HUES6 (cell line): ENCODE data around the gene KCND2.
"Not testable (repeated sequence)": the region's sequence is repeated elsewhere in the genome, so short reads cannot be mapped to it uniquely, and the experiment has no call there.

Source experiments
- H3K27ac ChIP-seq: 2 replicates; pipeline ENCODE4 v1.7.0; 2013; ENCODE audit warnings: low read depth, mild to moderate bottlenecking, low read length, inconsistent platforms
- H3K27me3 ChIP-seq: 2 replicates; pipeline ENCODE4 v1.6.1; 2013; ENCODE audit warnings: low read length; ENCODE audit not compliant: control insufficient read depth, insufficient read depth
- H3K36me3 ChIP-seq: 2 replicates; pipeline ENCODE4 v1.6.1; 2013; ENCODE audit warnings: low read length; ENCODE audit not compliant: control insufficient read depth, insufficient read depth
- H3K4me1 ChIP-seq: 2 replicates; pipeline ENCODE4 v1.6.1; 2013; ENCODE audit warnings: low read length; ENCODE audit not compliant: control insufficient read depth, insufficient read depth
- H3K4me3 ChIP-seq: 2 replicates; pipeline ENCODE4 v1.5.1; 2013; ENCODE audit warnings: low read depth, low read length
- H3K9ac ChIP-seq: one replicate; pipeline ENCODE4 v1.6.1; 2013; ENCODE audit warnings: mild to moderate bottlenecking, low read length
- H3K9me3 ChIP-seq: 2 replicates; pipeline ENCODE4 v1.6.1; 2013; ENCODE audit warnings: low read depth, low read length; ENCODE audit not compliant: control insufficient read depth, insufficient read depth

KCND2 gene

GRCh38 chr7:120538335-120538734, 265.4 kb downstream of the KCND2 start:
- H3K36me3 ChIP-seq, result no peaks in the 10 kb centered on the region
- H3K9me3 ChIP-seq, result no peaks in the 10 kb centered on the region
- no peak overlapping the region for H3K9ac ChIP-seq
- no peak overlapping the region for H3K27ac ChIP-seq
- no peaks in the 10 kb centered on the region for H3K27me3 ChIP-seq
- H3K4me3 ChIP-seq, result no peak overlapping the region
- no peaks in the 10 kb centered on the region for H3K4me1 ChIP-seq

DNA sequence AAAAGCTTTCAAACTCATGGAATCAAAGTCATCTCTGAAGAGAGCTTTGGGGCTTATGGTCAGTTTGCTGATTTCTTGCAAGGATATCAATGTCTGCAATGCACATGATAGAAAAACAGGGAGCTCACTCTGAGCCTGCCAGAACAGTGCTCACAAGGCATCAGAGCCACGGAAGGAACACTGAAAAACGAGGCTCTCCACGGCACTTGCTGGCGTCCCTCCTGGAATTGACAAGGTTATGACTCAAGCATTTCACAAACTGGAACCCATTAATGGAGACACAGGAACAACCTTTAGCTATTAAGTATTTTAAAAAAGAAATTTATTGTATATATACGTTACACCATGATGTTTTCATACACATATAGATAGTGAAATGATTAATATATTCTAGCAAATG, 266.3 kb downstream of the KCND2 start:
- Histone ChIP-seq H3K27ac (no peak overlapping the region), H3K36me3 (no peaks in the 10 kb centered on the region), H3K4me3 (no peak overlapping the region), H3K4me1 (no peaks in the 10 kb centered on the region), H3K27me3 (no peaks in the 10 kb centered on the region), H3K9ac (no peak overlapping the region), H3K9me3 (no peaks in the 10 kb centered on the region)

GRCh38 chr7:120547605-120548004, 274.6 kb downstream of the KCND2 start:
- H3K36me3 ChIP-seq, result no peaks in the 10 kb centered on the region
- H3K4me3 ChIP-seq, result no peak overlapping the region
- H3K9ac ChIP-seq, result no peak overlapping the region
- H3K4me1 ChIP-seq, result peaks cover 30% of the 10 kb centered on the region
- no peaks in the 10 kb centered on the region for H3K9me3 ChIP-seq
- no peaks in the 10 kb centered on the region for H3K27me3 ChIP-seq
- H3K27ac ChIP-seq, result no peak overlapping the region

DNA sequence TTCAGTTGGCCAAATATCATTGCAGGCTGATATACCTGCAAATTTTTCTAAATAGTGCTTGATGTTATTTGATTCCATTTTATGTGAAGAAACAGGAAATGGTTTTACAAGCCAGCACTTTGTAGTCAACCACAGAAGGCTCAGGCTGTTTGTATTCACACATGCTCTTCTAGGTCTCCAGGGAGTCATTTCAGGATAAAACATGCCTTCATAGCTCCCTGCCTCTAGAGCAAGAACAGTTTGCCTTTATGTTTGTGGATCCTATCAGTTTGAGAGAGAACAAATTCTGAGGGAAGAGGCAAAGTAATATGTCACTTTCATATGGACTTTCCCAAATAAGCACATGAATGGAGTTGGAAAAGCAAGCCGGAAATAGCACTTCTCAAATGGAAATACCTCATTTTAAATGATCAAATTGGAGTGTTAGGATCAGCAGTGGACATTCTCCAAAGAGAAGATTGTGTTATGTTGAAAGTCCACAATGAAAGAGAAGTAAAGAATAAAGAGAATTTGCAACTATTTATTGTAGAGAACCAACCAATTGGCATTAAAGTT, 277.6 kb downstream of the KCND2 start:
- H3K9ac ChIP-seq, result no peak overlapping the region
- peak overlapping the region; percentile 64 for H3K27ac ChIP-seq
- peaks cover 30% of the 10 kb centered on the region for H3K4me1 ChIP-seq
- H3K9me3 ChIP-seq, result no peaks in the 10 kb centered on the region
- no peak overlapping the region for H3K4me3 ChIP-seq
- H3K36me3 ChIP-seq, result no peaks in the 10 kb centered on the region
- no peaks in the 10 kb centered on the region for H3K27me3 ChIP-seq

DNA sequence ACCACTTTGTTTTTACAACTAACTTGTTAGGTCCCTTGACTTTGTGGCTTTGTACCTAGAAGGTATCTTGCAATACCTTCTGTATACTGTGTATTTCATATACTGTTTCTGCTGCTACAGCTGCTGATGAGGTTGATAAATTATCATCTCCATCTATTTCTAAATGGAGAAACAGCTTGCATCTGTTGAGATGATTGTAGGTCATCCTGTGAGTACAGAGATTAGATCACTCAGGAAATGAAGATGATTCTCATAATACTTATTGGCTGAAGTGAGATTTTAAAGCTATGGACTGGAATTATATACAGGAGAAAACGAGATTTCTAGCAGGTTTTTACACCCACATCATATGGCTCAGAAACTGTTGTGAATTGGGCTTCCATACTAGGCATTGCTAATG, 280.5 kb downstream of the KCND2 start:
- peaks cover 30% of the 10 kb centered on the region for H3K4me1 ChIP-seq
- H3K27ac ChIP-seq, result no peak overlapping the region
- no peak overlapping the region for H3K4me3 ChIP-seq
- H3K36me3 ChIP-seq, result no peaks in the 10 kb centered on the region
- no peaks in the 10 kb centered on the region for H3K27me3 ChIP-seq
- no peak overlapping the region for H3K9ac ChIP-seq
- no peaks in the 10 kb centered on the region for H3K9me3 ChIP-seq

DNA sequence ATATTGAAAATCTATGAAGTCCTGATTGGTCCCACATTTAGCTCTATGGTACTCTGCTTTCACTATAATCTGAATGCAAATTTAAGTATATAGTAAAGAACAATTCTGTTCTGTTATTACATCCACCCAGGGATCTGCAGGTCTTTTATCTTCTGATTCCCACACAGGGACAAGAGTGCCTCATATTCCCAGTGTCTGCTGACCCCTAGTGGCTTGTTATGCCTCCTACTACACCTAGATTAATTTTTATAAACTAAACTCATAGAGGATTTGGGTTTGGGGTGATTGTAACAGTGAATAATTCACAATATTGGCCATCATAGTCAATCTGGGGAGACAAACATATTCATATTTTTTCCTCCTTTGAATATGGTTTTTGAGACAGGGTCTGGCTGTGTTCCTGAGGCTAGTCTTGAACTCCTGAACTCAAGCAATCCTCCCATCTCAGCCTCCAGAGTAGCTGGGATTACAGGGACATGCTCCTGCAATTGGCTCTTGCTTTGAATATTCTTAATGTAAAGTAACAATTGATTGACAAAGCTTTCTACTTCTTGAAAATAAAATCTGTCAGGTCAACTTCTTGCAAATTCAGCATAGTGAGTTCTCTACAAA, 282.1 kb downstream of the KCND2 start:
- Histone ChIP-seq H3K36me3 (no peaks in the 10 kb centered on the region), H3K27me3 (no peaks in the 10 kb centered on the region), H3K4me1 (peaks cover 18% of the 10 kb centered on the region), H3K9ac (no peak overlapping the region), H3K4me3 (no peak overlapping the region), H3K9me3 (no peaks in the 10 kb centered on the region), H3K27ac (no peak overlapping the region)

DNA sequence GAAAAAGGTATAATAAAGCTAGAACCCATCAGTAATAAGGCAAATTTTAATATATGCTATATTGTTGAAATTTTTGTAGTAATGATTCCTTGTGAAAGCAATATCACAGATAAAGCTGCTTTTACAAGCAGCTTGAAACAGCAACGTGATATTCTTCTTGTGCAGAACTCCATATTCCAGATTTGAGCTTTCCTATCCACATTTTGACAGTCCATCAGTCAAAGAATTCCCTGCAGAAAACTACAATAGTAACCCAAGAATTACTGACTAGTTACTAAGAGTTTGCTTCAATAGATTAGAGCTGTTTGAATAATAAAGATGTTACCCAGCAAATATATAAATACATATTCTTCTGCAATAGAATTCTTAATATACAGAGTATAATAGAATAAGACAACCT, 291.2 kb downstream of the KCND2 start:
- Histone ChIP-seq H3K9ac (no peak overlapping the region), H3K27me3 (no peaks in the 10 kb centered on the region), H3K27ac (no peak overlapping the region), H3K36me3 (no peaks in the 10 kb centered on the region), H3K4me3 (no peak overlapping the region), H3K9me3 (no peaks in the 10 kb centered on the region), H3K4me1 (no peaks in the 10 kb centered on the region)

GRCh38 chr7:120567204-120567603, 294.2 kb downstream of the KCND2 start:
- H3K4me1 ChIP-seq, result no peaks in the 10 kb centered on the region
- no peak overlapping the region for H3K27ac ChIP-seq

DNA sequence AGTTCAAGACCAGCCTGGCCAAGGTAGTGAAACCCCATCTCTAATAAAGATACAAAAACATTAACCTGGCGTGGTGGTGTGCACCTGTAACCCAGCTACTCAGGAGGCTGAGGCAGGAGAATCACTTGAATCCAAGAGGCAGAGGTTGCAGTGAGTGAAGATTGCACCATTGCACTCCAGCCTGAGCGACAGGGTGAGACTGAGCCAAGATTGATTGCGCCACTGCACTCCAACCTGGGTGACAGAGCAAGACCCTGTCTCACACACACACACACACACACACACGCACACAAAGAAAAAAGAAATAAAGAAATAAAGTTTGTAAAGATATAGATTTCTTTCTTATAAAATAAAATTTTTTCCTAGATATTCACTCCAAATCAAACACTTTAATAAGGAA, 305.7 kb downstream of the KCND2 start:
- not testable (repeated sequence) for H3K9ac ChIP-seq, H3K27me3 ChIP-seq, H3K27ac ChIP-seq, H3K36me3 ChIP-seq, H3K4me1 ChIP-seq, H3K4me3 ChIP-seq, H3K9me3 ChIP-seq

More at GRCh38 chr7:120567204-120567603, 294.2 kb downstream of the KCND2 start:
- H3K9ac ChIP-seq, result no peak overlapping the region
- no peaks in the 10 kb centered on the region for H3K9me3 ChIP-seq
- H3K36me3 ChIP-seq, result no peaks in the 10 kb centered on the region
- H3K4me3 ChIP-seq, result no peak overlapping the region
- no peaks in the 10 kb centered on the region for H3K27me3 ChIP-seq

DNA sequence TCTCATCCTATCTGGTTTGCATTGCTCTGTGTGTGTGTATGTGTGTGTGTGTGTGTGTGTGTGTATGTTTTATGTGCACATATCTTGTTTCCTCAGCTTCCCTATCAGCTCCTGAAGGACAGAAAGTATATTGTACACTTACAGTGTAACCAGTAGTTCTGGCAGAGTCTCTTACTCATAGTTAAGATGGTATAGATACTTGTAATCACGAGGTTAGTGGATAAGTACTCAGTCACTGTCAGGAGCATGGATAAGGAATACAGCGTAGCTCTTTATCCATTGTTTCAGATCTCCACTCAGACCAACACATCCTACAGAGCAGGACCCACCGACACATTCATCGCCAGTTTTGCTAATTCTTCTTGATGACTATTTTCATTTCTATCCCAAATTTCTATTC, 309.9 kb downstream of the KCND2 start:
- Histone ChIP-seq H3K27me3 (no peaks in the 10 kb centered on the region), H3K4me1 (peaks cover 4% of the 10 kb centered on the region; the same call in 1 of the 2 replicates), H3K4me3 (no peak overlapping the region), H3K9me3 (no peaks in the 10 kb centered on the region), H3K27ac (no peak overlapping the region), H3K36me3 (no peaks in the 10 kb centered on the region), H3K9ac (no peak overlapping the region)

DNA sequence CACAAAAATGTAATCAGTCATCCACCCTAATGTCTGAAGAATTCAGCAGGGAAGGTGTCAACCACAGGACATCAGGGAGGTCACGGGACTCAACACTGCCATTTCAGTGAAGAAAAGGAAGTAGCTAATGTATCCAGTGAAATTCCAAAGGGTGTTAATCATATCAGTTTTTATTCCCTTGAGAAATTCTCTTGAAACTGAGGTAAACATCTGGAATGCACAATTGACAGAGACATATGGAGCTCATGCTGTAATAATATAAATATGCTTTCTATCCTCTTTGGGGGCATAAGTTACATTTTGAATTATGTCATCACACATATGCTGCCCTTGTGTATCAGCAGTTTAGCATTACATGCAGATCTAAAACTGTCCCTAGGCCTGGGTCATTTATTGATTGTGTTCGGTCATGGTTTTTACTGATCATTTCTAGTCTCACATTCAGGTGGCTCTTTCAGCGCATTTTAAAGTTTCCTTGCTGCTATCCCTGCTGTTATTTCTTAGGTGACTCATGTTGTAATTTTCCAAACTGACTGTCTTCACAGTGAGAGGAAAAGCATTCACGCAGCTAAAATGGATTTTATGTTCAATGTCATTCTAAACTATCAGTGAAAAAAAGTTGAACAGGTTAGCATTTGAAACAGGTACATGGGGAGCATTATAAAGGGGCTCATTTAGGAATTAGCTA, 311.1 kb downstream of the KCND2 start:
- Histone ChIP-seq H3K9me3 (no peaks in the 10 kb centered on the region), H3K27ac (no peak overlapping the region), H3K27me3 (no peaks in the 10 kb centered on the region), H3K4me3 (no peak overlapping the region), H3K9ac (no peak overlapping the region), H3K4me1 (peaks cover 4% of the 10 kb centered on the region; the same call in 1 of the 2 replicates), H3K36me3 (no peaks in the 10 kb centered on the region)
